Measurements from ENCODE around the gene PSTPIP1.

- TF ChIP-seq, protein P1, sequence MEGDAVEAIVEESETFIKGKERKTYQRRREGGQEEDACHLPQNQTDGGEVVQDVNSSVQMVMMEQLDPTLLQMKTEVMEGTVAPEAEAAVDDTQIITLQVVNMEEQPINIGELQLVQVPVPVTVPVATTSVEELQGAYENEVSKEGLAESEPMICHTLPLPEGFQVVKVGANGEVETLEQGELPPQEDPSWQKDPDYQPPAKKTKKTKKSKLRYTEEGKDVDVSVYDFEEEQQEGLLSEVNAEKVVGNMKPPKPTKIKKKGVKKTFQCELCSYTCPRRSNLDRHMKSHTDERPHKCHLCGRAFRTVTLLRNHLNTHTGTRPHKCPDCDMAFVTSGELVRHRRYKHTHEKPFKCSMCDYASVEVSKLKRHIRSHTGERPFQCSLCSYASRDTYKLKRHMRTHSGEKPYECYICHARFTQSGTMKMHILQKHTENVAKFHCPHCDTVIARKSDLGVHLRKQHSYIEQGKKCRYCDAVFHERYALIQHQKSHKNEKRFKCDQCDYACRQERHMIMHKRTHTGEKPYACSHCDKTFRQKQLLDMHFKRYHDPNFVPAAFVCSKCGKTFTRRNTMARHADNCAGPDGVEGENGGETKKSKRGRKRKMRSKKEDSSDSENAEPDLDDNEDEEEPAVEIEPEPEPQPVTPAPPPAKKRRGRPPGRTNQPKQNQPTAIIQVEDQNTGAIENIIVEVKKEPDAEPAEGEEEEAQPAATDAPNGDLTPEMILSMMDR (conservative IDR thresholded peaks at IDR 0.05; ENCODE audit: low read length) = no peak
- no peak for TF ChIP-seq EZH2phosphoT487 (IDR thresholded peaks at IDR 0.05; ENCODE audit: borderline replicate concordance, low read depth, low read length)
These were observed 22.2 kb downstream of the PSTPIP1 start for GRCh38 chr15:77017091-77017660.

Data from OCI-LY7 (cell line).